Measurements from ENCODE around the gene ASS1.

DNA sequence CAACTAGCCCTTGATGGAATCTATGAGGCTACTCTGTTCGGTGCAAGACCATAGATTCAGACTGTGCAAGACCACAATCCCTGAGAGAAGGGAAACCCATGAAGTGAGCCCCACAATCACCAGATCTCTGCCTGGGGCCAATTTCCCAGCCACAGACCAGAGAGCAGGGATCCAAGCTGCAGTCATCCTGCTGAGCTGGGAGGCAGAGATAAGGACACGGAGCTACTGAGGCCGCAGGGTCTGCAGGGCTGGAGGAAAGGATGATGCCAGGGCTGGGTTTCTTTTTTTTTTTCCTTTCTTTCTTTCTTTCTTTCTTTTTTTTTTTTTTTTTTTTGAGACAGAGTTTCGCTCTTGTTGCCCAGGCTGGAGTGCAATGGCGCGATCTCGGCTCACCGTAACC is 86.9 kb downstream of the ASS1 start:
- TF ChIP-seq, protein P1, sequence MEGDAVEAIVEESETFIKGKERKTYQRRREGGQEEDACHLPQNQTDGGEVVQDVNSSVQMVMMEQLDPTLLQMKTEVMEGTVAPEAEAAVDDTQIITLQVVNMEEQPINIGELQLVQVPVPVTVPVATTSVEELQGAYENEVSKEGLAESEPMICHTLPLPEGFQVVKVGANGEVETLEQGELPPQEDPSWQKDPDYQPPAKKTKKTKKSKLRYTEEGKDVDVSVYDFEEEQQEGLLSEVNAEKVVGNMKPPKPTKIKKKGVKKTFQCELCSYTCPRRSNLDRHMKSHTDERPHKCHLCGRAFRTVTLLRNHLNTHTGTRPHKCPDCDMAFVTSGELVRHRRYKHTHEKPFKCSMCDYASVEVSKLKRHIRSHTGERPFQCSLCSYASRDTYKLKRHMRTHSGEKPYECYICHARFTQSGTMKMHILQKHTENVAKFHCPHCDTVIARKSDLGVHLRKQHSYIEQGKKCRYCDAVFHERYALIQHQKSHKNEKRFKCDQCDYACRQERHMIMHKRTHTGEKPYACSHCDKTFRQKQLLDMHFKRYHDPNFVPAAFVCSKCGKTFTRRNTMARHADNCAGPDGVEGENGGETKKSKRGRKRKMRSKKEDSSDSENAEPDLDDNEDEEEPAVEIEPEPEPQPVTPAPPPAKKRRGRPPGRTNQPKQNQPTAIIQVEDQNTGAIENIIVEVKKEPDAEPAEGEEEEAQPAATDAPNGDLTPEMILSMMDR (IDR thresholded peaks at IDR 0.05), result no peak
- TF ChIP-seq POLR2A (IDR thresholded peaks at IDR 0.05), result no peak

Data from thyroid gland (tissue), 4 donors.